ENCODE data around the gene SDK1.

GRCh38 chr7:3649250-3649649 is 348.2 kb downstream of the SDK1 start:
- TF ChIP-seq ATF3 (CRISPR knock-in tag; conservative IDR thresholded peaks at IDR 0.05) = no peak
- TF ChIP-seq NFE2L1 (CRISPR knock-in tag; IDR thresholded peaks at IDR 0.05) = no peak
- no peak for TF ChIP-seq CTCF (IDR thresholded peaks at IDR 0.05)
- no peak for TF ChIP-seq ETV6 (CRISPR knock-in tag; IDR thresholded peaks at IDR 0.05)
- no peak for TF ChIP-seq TP53 (CRISPR knock-in tag; IDR thresholded peaks at IDR 0.05)
- no peak for TF ChIP-seq ZNF423 (CRISPR knock-in tag; IDR thresholded peaks at IDR 0.05)
- no peak for TF ChIP-seq NR3C1 (CRISPR knock-in tag; conservative IDR thresholded peaks at IDR 0.05; ENCODE audit: low read depth)
- TF ChIP-seq SMAD3 (CRISPR knock-in tag; IDR thresholded peaks at IDR 0.05; ENCODE audit: borderline replicate concordance) = no peak
- no peak for TF ChIP-seq ZNF121 (CRISPR knock-in tag; IDR thresholded peaks at IDR 0.05)
- no peak for TF ChIP-seq USF1 (CRISPR knock-in tag; IDR thresholded peaks at IDR 0.05)
- TF ChIP-seq NR2C2 (CRISPR knock-in tag; IDR thresholded peaks at IDR 0.05) = no peak

Measured in WTC11 (cell line).